GM12878 (cell line): ENCODE data around the gene USP54. TPM values are rescaled to one million over a fixed set of nuclear protein-coding genes. Genes with fewer than 3 reads are reported as not detected.

Experiments
- ATAC-seq: fragments of 200-7000 bp; cut with Tn5 transposase; 3 replicates; pipeline ENCODE4 v1.9.1; 2020; ENCODE audit warnings: mild to moderate bottlenecking, moderate library complexity
- BruUV-seq: library from RNA; stranded (reverse); fragments of 400-500 nt; replicated peaks from 2 replicates; lab custom pipeline; 2021; lab: Mats Ljungman, UMichigan
- CTCF ChIA-PET: fragments of 300-600 bp; sonication (Branson Sonifier 250); formaldehyde crosslinking; extraction: SDS; loops from one replicate; lab custom pipeline; 2021; ENCODE audit warnings: inconsistent platforms; lab: Yijun Ruan, JAX
- POLR2A ChIA-PET: fragments of 350-600 bp; formaldehyde crosslinking; extraction: SDS; loops from one replicate; lab custom pipeline; 2021; ENCODE audit warnings: inconsistent platforms; lab: Charles Lee
- RAD21 ChIA-PET: fragments of 300-600 bp; sonication (Branson Sonifier 250); formaldehyde crosslinking; loops from one replicate; lab custom pipeline; 2023; ENCODE audit warnings: antibody characterized with exemption; ENCODE audit not compliant: unreplicated experiment; lab: Charles Lee
- SMC1A ChIA-PET: fragments of 300-600 bp; sonication (Branson Sonifier 250); formaldehyde crosslinking; loops from one replicate; lab custom pipeline; 2023; ENCODE audit not compliant: unreplicated experiment, uncharacterized antibody; lab: Charles Lee
- DNase-seq: peaks from one replicate; pipeline ENCODE4 v3.0.0-alpha.2; 2011; ENCODE audit warnings: low read depth, low spot score
- FAIRE-seq: peaks from 3 replicates; lab custom pipeline; 2011; peaks lifted over from hg19 to GRCh38; lab: Jason Lieb, UNC
- H2AFZ ChIP-seq: 2 replicates; pipeline ENCODE4 v1.6.0; 2011; ENCODE audit warnings: low read depth, low read length, control low read depth; ENCODE audit not compliant: control insufficient read depth
- H3K27ac ChIP-seq: 2 replicates; pipeline ENCODE4 v1.5.1; 2011; ENCODE audit warnings: control low read depth; ENCODE audit not compliant: control insufficient read depth, insufficient read depth
- H3K27me3 ChIP-seq, 2 experiments: replicated peaks in 1 of 2; 2 replicates each; pipeline versions ENCODE4 v1.6.0 to v1.6.1; 2011; ENCODE audit warnings: low read length in 1 of 2; ENCODE audit not compliant: control insufficient read depth in 2 of 2, insufficient read depth in 2 of 2
- H3K36me3 ChIP-seq, 2 experiments: 2 replicates each; pipeline ENCODE4 v1.5.1; 2011; ENCODE audit warnings: low read length in 1 of 2; ENCODE audit not compliant: control insufficient read depth in 2 of 2, insufficient read depth in 2 of 2
- H3K4me1 ChIP-seq: 2 replicates; pipeline ENCODE4 v1.6.1; 2011; ENCODE audit warnings: mild to moderate bottlenecking, low read length, moderate library complexity, mixed read lengths; ENCODE audit not compliant: control insufficient read depth, insufficient read depth
- H3K4me2 ChIP-seq: 2 replicates; pipeline ENCODE4 v1.6.0; 2011; ENCODE audit warnings: control low read depth; ENCODE audit not compliant: control insufficient read depth, insufficient read depth
- H3K4me3 ChIP-seq: fragments of 200-600 bp; sonication (generic); 2 replicates; pipeline ENCODE4 v1.5.1; 2016
- H3K79me2 ChIP-seq: 2 replicates; pipeline ENCODE4 v1.6.0; 2011; ENCODE audit warnings: low read length; ENCODE audit not compliant: control insufficient read depth, insufficient read depth
- H3K9ac ChIP-seq: 2 replicates; pipeline ENCODE4 v1.8.0; 2011; ENCODE audit warnings: low read length, control low read depth, mixed read lengths; ENCODE audit not compliant: control insufficient read depth, insufficient read depth
- H3K9me3 ChIP-seq: replicated peaks from 3 replicates; pipeline ENCODE4 v1.5.1; 2011; ENCODE audit warnings: mild to moderate bottlenecking, low read length; ENCODE audit not compliant: control insufficient read depth, insufficient read depth
- H4K20me1 ChIP-seq: 2 replicates; pipeline ENCODE4 v1.6.0; 2011; ENCODE audit not compliant: control insufficient read depth, insufficient read depth
- CBX3 ChIP-seq: fragments of 200-600 bp; sonication (generic); IDR thresholded peaks from 2 replicates; pipeline ENCODE4 v1.6.1; 2016; ENCODE audit warnings: low read depth, borderline replicate concordance
- CHD2 ChIP-seq: IDR thresholded peaks from 2 replicates; pipeline ENCODE4 v1.6.1; 2011; ENCODE audit warnings: low read depth, low read length, improper control_type of control experiment, borderline replicate concordance
- CHD4 ChIP-seq: fragments of 200-600 bp; sonication (generic); IDR thresholded peaks from 2 replicates; pipeline ENCODE4 v1.6.1; 2016; ENCODE audit warnings: mild to moderate bottlenecking
- DPF2 ChIP-seq: fragments of 450-650 bp; IDR thresholded peaks from 2 replicates; pipeline ENCODE4 v1.6.1; 2017; ENCODE audit warnings: mild to moderate bottlenecking
- FOXK2 ChIP-seq: fragments of 450-650 bp; IDR thresholded peaks from 2 replicates; pipeline ENCODE4 v1.6.1; 2017; ENCODE audit warnings: mild to moderate bottlenecking, moderate library complexity
- FOXM1 ChIP-seq: IDR thresholded peaks from 2 replicates; pipeline ENCODE4 v1.6.1; 2012; ENCODE audit warnings: low read depth, mild to moderate bottlenecking, inconsistent platforms, low read length, moderate library complexity
- KAT2A ChIP-seq: conservative IDR thresholded peaks from 2 replicates; pipeline ENCODE4 v1.6.1; 2011; ENCODE audit warnings: low read depth, low read length; ENCODE audit not compliant: control insufficient read depth
- LARP7 ChIP-seq: fragments of 450-650 bp; IDR thresholded peaks from 2 replicates; pipeline ENCODE4 v1.6.1; 2017; ENCODE audit warnings: mild to moderate bottlenecking
- NBN ChIP-seq: fragments of 450-650 bp; IDR thresholded peaks from 2 replicates; pipeline ENCODE4 v1.6.1; 2016
- NFYA ChIP-seq: IDR thresholded peaks from 2 replicates; pipeline ENCODE4 v1.6.1; 2011; ENCODE audit warnings: low read depth, mild to moderate bottlenecking, low read length, improper control_type of control experiment, borderline replicate concordance
- RFX5 ChIP-seq: IDR thresholded peaks from 2 replicates; pipeline ENCODE4 v1.6.1; 2011; ENCODE audit warnings: low read depth, low read length, improper control_type of control experiment
- STAT1 ChIP-seq: fragments of 450-650 bp; conservative IDR thresholded peaks from 2 replicates; pipeline ENCODE4 v1.6.1; 2014; ENCODE audit warnings: antibody characterized with exemption, mild to moderate bottlenecking
- TAF1 ChIP-seq: IDR thresholded peaks from 2 replicates; pipeline ENCODE4 v1.6.1; 2011; ENCODE audit warnings: mild to moderate bottlenecking, low read depth, low read length, borderline replicate concordance
- TCF7 ChIP-seq: IDR thresholded peaks from 2 replicates; pipeline ENCODE4 v1.6.1; 2014; ENCODE audit warnings: antibody characterized with exemption, borderline replicate concordance
- YBX1 ChIP-seq: fragments of 450-650 bp; IDR thresholded peaks from 2 replicates; pipeline ENCODE4 v1.6.1; 2016; ENCODE audit warnings: antibody characterized with exemption
- YY1 ChIP-seq: IDR thresholded peaks from 2 replicates; pipeline ENCODE4 v1.6.1; 2011; ENCODE audit warnings: low read depth, mild to moderate bottlenecking, low read length
- ZBED1 ChIP-seq: IDR thresholded peaks from 2 replicates; pipeline ENCODE4 v1.6.1; 2016; ENCODE audit warnings: borderline replicate concordance
- WGBS: methylation state at CpG from one replicate; pipeline ENCODE4 v1.1.6; 2016; ENCODE audit warnings: low lambda C conversion rate; ENCODE audit not compliant: insufficient replicate concordance, insufficient coverage; ENCODE audit errors: missing lambda C conversion rate; 5-methylcytosine and 5-hydroxymethylcytosine counted together
- in situ Hi-C: fragments of 300-500 bp; cut with MboI; formaldehyde crosslinking; loops from 9 replicates; pipeline ENCODE4 v1.14.3; 2018; ENCODE audit warnings: mixed read lengths
- intact Hi-C: fragments of 100-400 bp; cut with micrococcal nuclease; formaldehyde crosslinking; loops from one replicate; pipeline ENCODE4 v1.14.2; 2022; ENCODE audit not compliant: unreplicated experiment
- polyA plus RNA-seq, 11 experiments: library from polyadenylated mRNA; depleted of rRNA in 4 of 11; unstranded in 6 of 11; stranded (reverse) in 5 of 11; fragments of >200 nt; fragmentation: Nextera tagmentation in 4 of 11; fragmentation: Illumina TruSeq in 1 of 11; extraction: Ambion mirVana in 4 of 11; extraction: Trizol in 1 of 11; gene quantifications; 1 replicate in 1 of 11; 2 replicates in 10 of 11; pipeline versions ENCODE4 v1.2.1 to v1.2.3, GENCODE V29; 2011 to 2016; ENCODE audit warnings: inconsistent platforms in 2 of 11, missing spikeins in 2 of 11, low read depth in 1 of 11
- total RNA-seq, 4 experiments: library from RNA; depleted of rRNA in 3 of 4; stranded (reverse); fragments of >200 nt in 3 of 4; fragmentation: Illumina TruSeq in 1 of 4; extraction: Trizol in 1 of 4; gene quantifications; 2 replicates each; pipeline versions ENCODE4 v1.2.1 to v1.2.3, GENCODE V29; 2013 to 2021
- TF ChIP-seq, protein P1 (sequence below): fragments of 450-650 bp; IDR thresholded peaks from 2 replicates; pipeline ENCODE4 v1.6.1; 2017; ENCODE audit warnings: mild to moderate bottlenecking, low read depth, inconsistent platforms; ENCODE audit not compliant: poor library complexity, severe bottlenecking
- TF ChIP-seq, protein P2 (sequence below): IDR thresholded peaks from 2 replicates; pipeline ENCODE4 v1.6.1; 2012; ENCODE audit warnings: low read length, inconsistent platforms
- TF ChIP-seq, protein P3 (sequence below): IDR thresholded peaks from 2 replicates; pipeline ENCODE4 v1.6.1; 2012; ENCODE audit warnings: low read depth, low read length, improper control_type of control experiment
- TF ChIP-seq, protein P4 (sequence below): IDR thresholded peaks from 2 replicates; pipeline ENCODE4 v1.6.1; 2011; ENCODE audit warnings: low read depth, mild to moderate bottlenecking, low read length, moderate library complexity, borderline replicate concordance; ENCODE audit errors: extremely low read depth

Gene USP54
- total and polyA plus RNA-seq, 10 of the 15 experiments (the other 5 are each of a cell fraction or from before 2014, with no cell fraction given): 0.93 to 10.5 (median 5.5) TPM

DNA sequence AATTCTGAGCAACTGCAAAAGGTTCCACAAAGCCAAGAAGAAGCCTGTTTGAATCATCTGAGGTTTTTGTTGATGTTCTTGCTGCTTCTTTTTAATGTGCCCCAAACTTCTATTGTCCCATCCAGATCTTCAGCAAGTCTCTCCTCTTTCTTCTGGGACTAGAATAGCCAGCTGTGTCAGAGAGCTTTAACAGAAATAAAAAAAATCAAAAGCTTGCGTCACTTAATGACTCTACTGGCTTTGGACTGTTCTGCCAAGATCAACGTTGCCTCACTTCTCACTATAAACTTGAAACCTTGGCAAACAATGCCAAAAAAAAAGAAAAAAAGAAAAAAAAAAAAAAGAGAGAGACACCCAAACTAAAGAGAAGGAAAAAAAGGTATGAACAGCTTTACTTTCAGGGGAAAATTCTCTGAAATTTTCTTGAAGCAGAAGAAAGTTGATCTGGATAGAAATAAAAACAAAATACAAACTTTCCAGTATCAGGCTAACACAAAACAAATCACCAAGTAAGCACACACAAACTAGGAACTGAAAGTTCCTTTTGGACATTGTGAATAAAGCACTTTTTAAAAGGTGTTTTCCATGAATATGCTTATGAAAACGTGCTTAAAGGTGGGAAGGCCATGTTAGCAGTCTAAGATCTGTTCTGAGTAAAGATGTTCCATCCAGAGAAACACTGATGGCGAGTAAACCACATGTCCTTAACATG lies 14.8 kb downstream of the USP54 start:
- DNase-seq: peak; percentile 17
- no peak for TF ChIP-seq STAT1
- no peak for TF ChIP-seq ZBED1
- TF ChIP-seq, protein P1, sequence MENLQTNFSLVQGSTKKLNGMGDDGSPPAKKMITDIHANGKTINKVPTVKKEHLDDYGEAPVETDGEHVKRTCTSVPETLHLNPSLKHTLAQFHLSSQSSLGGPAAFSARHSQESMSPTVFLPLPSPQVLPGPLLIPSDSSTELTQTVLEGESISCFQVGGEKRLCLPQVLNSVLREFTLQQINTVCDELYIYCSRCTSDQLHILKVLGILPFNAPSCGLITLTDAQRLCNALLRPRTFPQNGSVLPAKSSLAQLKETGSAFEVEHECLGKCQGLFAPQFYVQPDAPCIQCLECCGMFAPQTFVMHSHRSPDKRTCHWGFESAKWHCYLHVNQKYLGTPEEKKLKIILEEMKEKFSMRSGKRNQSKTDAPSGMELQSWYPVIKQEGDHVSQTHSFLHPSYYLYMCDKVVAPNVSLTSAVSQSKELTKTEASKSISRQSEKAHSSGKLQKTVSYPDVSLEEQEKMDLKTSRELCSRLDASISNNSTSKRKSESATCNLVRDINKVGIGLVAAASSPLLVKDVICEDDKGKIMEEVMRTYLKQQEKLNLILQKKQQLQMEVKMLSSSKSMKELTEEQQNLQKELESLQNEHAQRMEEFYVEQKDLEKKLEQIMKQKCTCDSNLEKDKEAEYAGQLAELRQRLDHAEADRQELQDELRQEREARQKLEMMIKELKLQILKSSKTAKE: no peak
- TF ChIP-seq CHD4: no peak
- TF ChIP-seq DPF2: peak; percentile 34; the same call in 1 of the 2 replicates
- no peak for TF ChIP-seq LARP7
- TF ChIP-seq, protein P2, sequence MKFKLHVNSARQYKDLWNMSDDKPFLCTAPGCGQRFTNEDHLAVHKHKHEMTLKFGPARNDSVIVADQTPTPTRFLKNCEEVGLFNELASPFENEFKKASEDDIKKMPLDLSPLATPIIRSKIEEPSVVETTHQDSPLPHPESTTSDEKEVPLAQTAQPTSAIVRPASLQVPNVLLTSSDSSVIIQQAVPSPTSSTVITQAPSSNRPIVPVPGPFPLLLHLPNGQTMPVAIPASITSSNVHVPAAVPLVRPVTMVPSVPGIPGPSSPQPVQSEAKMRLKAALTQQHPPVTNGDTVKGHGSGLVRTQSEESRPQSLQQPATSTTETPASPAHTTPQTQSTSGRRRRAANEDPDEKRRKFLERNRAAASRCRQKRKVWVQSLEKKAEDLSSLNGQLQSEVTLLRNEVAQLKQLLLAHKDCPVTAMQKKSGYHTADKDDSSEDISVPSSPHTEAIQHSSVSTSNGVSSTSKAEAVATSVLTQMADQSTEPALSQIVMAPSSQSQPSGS: 0 out of 2 replicates have a peak, but pooled peaks have one; percentile 33
- no peak for TF ChIP-seq TAF1
- no peak for TF ChIP-seq FOXK2
- no peak for TF ChIP-seq FOXM1
- TF ChIP-seq KAT2A: no peak
- TF ChIP-seq CBX3: no peak
- TF ChIP-seq YY1: no peak
- TF ChIP-seq, protein P3, sequence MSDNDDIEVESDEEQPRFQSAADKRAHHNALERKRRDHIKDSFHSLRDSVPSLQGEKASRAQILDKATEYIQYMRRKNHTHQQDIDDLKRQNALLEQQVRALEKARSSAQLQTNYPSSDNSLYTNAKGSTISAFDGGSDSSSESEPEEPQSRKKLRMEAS: no peak
- TF ChIP-seq TCF7: no peak
- TF ChIP-seq, protein P4, sequence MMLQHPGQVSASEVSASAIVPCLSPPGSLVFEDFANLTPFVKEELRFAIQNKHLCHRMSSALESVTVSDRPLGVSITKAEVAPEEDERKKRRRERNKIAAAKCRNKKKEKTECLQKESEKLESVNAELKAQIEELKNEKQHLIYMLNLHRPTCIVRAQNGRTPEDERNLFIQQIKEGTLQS: no peak
- TF ChIP-seq CHD2: no peak
- TF ChIP-seq YBX1: no peak
- no peak for TF ChIP-seq NFYA
- TF ChIP-seq NBN: peak; percentile 46; the same call in 1 of the 2 replicates
- no peak for TF ChIP-seq RFX5

More for the DNA sequence above, 14.8 kb downstream of the USP54 start:
- 62% methylated on average over 4 of the region's 4 CpGs for WGBS
- no TSS peak for BruUV-seq
- SMC1A ChIA-PET: interaction anchor here (0.6 to 1.6 kb wide), 6 partner anchors 10 to 300 kb away, joined by 3 to 6 read pairs (median 4); no protein-coding TSS in a partner anchor
- Histone ChIP-seq H4K20me1 (no peaks in the 10 kb centered on the region), H3K9me3 (no peaks in the 10 kb centered on the region), H3K27ac (peak overlapping the region; percentile 48; the same call in 1 of the 2 replicates), H3K4me2 (no peak overlapping the region), H3K4me3 (no peak overlapping the region), H3K4me1 (no peaks in the 10 kb centered on the region; the same call in 1 of the 2 replicates), H3K36me3 (no peaks in the 10 kb centered on the region), H3K79me2 (no peaks in the 10 kb centered on the region), H3K27me3 (no peaks in the 10 kb centered on the region), H2AFZ (peak overlapping the region; percentile 79), H3K9ac (no peak overlapping the region)
- RAD21 ChIA-PET: interaction anchor here (1.3 to 1.4 kb wide), 2 partner anchors 15 to 69 kb away, joined by 3 to 4 read pairs; partner anchors contain the start of gene USP54
- CTCF ChIA-PET: interaction anchor here (1.0 kb wide), 2 partner anchors 33 to 47 kb away, joined by 3 to 4 read pairs; no protein-coding TSS in a partner anchor
- no peak for FAIRE-seq
- in situ Hi-C loops: no loop called here
- intact Hi-C loops: no loop called here
- peak; percentile 68 for ATAC-seq
- POLR2A ChIA-PET: interaction anchor here (0.5 to 0.7 kb wide), 3 partner anchors 37 to 407 kb away, joined by 3 to 6 read pairs (median 4); no protein-coding TSS in a partner anchor
